Lung (tissue), 12 donors: ENCODE results near the gene RALGDS. TPM values are rescaled to one million over a fixed set of nuclear protein-coding genes. Genes with fewer than 3 reads are reported as not detected.

ENCODE experiments used
- ATAC-seq: fragments of 200-7000 bp; cut with Tn5 transposase; one replicate; pipeline ENCODE4 v1.9.1; 2020; ENCODE audit warnings: moderate number of reproducible peaks; ENCODE audit not compliant: insufficient read depth, low FRiP score
- DNase-seq, 3 donors: peaks; one replicate each; pipeline ENCODE4 v3.0.0-alpha.2; 2013 to 2017
- H3K27ac ChIP-seq, 2 donors: one replicate each; pipeline ENCODE4 v1.5.1; 2013; ENCODE audit warnings: mild to moderate bottlenecking in 2 of 2, moderate library complexity in 2 of 2, control low read depth in 1 of 2, inconsistent platforms in 1 of 2, low read depth in 1 of 2, low read length in 1 of 2
- H3K27me3 ChIP-seq, 3 donors: one replicate each; pipeline ENCODE4 v1.5.1; 2013; ENCODE audit warnings: low read length in 2 of 3; ENCODE audit not compliant: control insufficient read depth in 3 of 3, insufficient read depth in 3 of 3
- H3K36me3 ChIP-seq, 4 donors: one replicate each; pipeline ENCODE4 v1.5.1; 2013; ENCODE audit warnings: low read length in 4 of 4, mild to moderate bottlenecking in 1 of 4, moderate library complexity in 1 of 4; ENCODE audit not compliant: control insufficient read depth in 4 of 4, insufficient read depth in 4 of 4
- H3K4me1 ChIP-seq, 5 donors: one replicate each; pipeline ENCODE4 v1.5.1; 2013; ENCODE audit warnings: low read length in 5 of 5, mild to moderate bottlenecking in 2 of 5, moderate library complexity in 1 of 5; ENCODE audit not compliant: control insufficient read depth in 5 of 5, insufficient read depth in 5 of 5
- H3K4me3 ChIP-seq: one replicate; pipeline ENCODE4 v1.5.1; 2013; ENCODE audit warnings: mild to moderate bottlenecking, control low read depth, moderate library complexity
- H3K9ac ChIP-seq, 2 donors: one replicate each; pipeline ENCODE4 v1.5.1; 2013; ENCODE audit warnings: low read length in 2 of 2, control low read depth in 1 of 2; ENCODE audit not compliant: insufficient read depth in 1 of 2
- H3K9me3 ChIP-seq, 4 donors: one replicate each; pipeline ENCODE4 v1.5.1; 2013; ENCODE audit warnings: low read length in 3 of 4, mild to moderate bottlenecking in 1 of 4, moderate library complexity in 1 of 4; ENCODE audit not compliant: control insufficient read depth in 4 of 4, insufficient read depth in 3 of 4
- CTCF ChIP-seq: IDR thresholded peaks from 2 replicates; pipeline ENCODE4 v1.5.1; 2012; ENCODE audit warnings: mild to moderate bottlenecking; ENCODE audit errors: control extremely low read depth, extremely low read depth
- WGBS, 2 donors: extraction: QIAGEN DNeasy Blood & Tissue Kit; methylation state at CpG; one replicate each; pipeline ENCODE4 v1.1.7; 2013; 5-methylcytosine and 5-hydroxymethylcytosine counted together
- polyA plus RNA-seq, 2 donors: library from polyadenylated mRNA; stranded (reverse); fragments of 200-250 nt; gene quantifications; one replicate each; pipeline ENCODE4 v1.2.1, GENCODE V29; 2013
- total RNA-seq, 2 donors: library from RNA; depleted of rRNA in 1 of 2; stranded (reverse); fragments of >200 nt in 1 of 2; gene quantifications; one replicate each; pipeline ENCODE4 v1.2.1, GENCODE V29; 2014 to 2021
- donor health status: control.
- donor health status: control.
- donor health status: Bipolar disorder and iron deficiency.
- donor health status: healthy.
- donor health status: DM: yes; HTN: yes; CAD: no.

Gene RALGDS
- total and polyA plus RNA-seq, 4 donors: 49.5 to 145 (median 60.9) TPM

GRCh38 chr9:133066181-133066983, 54.7 kb downstream of the RALGDS start:
- 93 to 94% methylated on average over 25 of the region's 25 CpGs for WGBS, 2 donors
- no peak for ATAC-seq
- TF ChIP-seq CTCF: no peak

GRCh38 chr9:133065070-133065388, 56.0 kb downstream of the RALGDS start:
- H3K9ac ChIP-seq: no peak overlapping the region
- H3K4me1 ChIP-seq: peaks cover 0 to 3% (median 0%) of the 10 kb centered on the region in 5 donors
- WGBS, 2 donors: 90 to 94% methylated on average over 17 of the region's 17 CpGs
- no peak for TF ChIP-seq CTCF
- no peaks in the 10 kb centered on the region for H3K27me3 ChIP-seq
- ATAC-seq (no peak), DNase-seq (no peak)
- H3K27ac ChIP-seq: no peak overlapping the region
- H3K4me3 ChIP-seq: no peak overlapping the region
- H3K9me3 ChIP-seq: no peaks in the 10 kb centered on the region
- H3K36me3 ChIP-seq: peaks cover 0 to 8% (median 0%) of the 10 kb centered on the region in 4 donors

More at GRCh38 chr9:133066181-133066983, 54.7 kb downstream of the RALGDS start:
- H3K9me3 ChIP-seq: no peaks in the 10 kb centered on the region
- no peak overlapping the region for H3K9ac ChIP-seq
- no peak for DNase-seq
- no peak overlapping the region for H3K4me3 ChIP-seq
- peaks cover 0 to 1% (median 0%) of the 10 kb centered on the region in 5 donors for H3K4me1 ChIP-seq
- no peak overlapping the region for H3K27ac ChIP-seq
- peaks cover 0 to 10% (median 0%) of the 10 kb centered on the region in 4 donors for H3K36me3 ChIP-seq
- H3K27me3 ChIP-seq: no peaks in the 10 kb centered on the region

GRCh38 chr9:133064241-133065069, 56.6 kb downstream of the RALGDS start:
- DNase-seq (no peak), ATAC-seq (no peak)
- WGBS, 2 donors: 94 to 95% methylated on average over 30 of the region's 30 CpGs
- H3K4me1 ChIP-seq: peaks cover 0 to 7% (median 0%) of the 10 kb centered on the region in 5 donors
- TF ChIP-seq CTCF: no peak
- H3K9me3 ChIP-seq: no peaks in the 10 kb centered on the region
- no peaks in the 10 kb centered on the region for H3K27me3 ChIP-seq
- no peak overlapping the region for H3K27ac ChIP-seq
- H3K36me3 ChIP-seq: peaks cover 0 to 8% (median 0%) of the 10 kb centered on the region in 4 donors
- no peak overlapping the region for H3K9ac ChIP-seq
- no peak overlapping the region for H3K4me3 ChIP-seq
